Muscle of back (tissue), 11 donors: ENCODE data around the gene EPB41L2. TPM values are rescaled to one million over a fixed set of nuclear protein-coding genes. Genes with fewer than 3 reads are reported as not detected.
"Not testable (repeated sequence)": the region's sequence is repeated elsewhere in the genome, so short reads cannot be mapped to it uniquely, and the experiment has no call there.

Experiments
- DNase-seq, 3 donors: peaks; one replicate each; pipeline versions ENCODE4 v3.0.0 to v3.0.0-alpha.2; 2013
- polyA plus RNA-seq, 10 donors: library from polyadenylated mRNA; unstranded; fragments of 120-200 nt; gene quantifications; one replicate each; pipeline ENCODE4 v1.2.1, GENCODE V29; 2013; ENCODE audit not compliant: insufficient read length in 10 of 10

EPB41L2 gene
- polyA plus RNA-seq, 10 donors: 143 to 283 (median 193) TPM

- DNase-seq: no peak
Observed at GRCh38 chr6:130811932-130812331, 251.1 kb downstream of the EPB41L2 start.

DNA sequence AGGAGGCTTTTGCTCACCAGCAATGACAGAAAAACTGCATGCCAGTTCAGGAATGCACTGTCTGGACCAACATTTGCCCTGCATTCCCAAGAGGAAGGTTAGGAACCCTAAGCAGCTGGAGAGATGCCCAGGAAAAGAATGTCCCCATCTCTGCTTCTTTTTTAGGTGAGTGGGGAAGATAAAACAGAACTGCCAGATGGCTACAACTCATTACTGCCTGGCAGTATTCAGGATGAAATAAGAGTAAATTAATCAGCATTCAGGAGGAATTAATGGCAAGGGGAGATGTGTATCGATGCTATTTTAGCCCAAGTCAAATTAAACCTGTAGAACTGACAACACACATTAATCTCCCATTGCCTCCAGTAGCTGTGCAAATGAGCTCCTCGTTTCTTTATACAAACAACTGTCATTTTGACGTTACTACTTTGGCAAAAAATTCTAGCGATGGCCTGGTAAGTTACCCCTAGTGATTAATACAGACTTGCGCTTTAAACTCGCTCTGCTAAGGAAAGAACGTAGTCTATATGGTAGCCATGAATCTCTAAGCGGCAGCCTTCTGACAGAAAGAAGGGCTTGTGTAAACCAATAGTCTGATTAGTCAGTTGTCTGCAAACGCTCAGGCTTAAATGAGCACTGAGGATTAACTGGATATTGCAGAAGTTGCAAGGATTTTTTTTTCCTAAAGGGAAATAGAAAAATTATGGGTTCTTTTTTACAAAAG, 252.6 kb downstream of the EPB41L2 start:
- DNase-seq: peak in 1 of 3 donors; percentile 19

DNA sequence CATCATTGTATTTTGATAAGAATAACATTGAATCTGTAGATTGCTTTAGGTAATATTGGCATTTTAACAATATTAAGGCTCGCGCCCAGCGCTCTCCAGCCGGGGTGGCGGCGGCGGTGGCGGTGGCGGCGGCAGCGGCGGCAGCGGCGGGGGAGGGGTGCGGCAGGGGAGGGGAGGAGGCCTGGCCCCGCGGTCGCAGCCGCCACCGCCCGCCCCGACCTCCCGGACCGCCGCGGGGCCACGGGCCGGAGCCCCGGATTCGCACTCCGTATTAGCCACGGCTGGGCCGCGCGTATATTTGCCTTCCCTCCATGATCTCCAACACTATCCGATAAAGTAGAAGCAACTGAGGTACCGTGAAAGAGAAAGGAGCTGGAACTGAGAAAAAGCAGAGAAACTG, 261.7 kb downstream of the EPB41L2 start:
- DNase-seq: not testable (repeated sequence)

DNA sequence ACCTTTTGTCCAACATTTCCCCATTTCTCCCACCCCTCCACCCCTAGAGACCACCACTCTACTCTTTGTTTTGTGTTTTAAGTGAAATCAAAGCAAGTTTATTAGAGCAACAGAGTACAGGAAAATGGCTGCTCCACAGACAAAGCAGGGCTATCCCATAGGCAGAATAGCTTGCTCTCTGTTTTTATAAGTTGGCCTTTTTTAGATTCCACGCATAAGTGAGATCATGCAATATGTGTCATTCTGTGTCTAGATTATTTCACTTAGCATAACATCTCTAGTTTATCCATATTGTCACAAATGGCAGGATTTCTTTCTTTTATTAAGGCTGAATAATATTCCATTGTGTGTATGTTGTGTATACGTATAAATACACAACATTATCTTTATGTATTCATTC, 266.0 kb downstream of the EPB41L2 start:
- no peak for DNase-seq

DNA sequence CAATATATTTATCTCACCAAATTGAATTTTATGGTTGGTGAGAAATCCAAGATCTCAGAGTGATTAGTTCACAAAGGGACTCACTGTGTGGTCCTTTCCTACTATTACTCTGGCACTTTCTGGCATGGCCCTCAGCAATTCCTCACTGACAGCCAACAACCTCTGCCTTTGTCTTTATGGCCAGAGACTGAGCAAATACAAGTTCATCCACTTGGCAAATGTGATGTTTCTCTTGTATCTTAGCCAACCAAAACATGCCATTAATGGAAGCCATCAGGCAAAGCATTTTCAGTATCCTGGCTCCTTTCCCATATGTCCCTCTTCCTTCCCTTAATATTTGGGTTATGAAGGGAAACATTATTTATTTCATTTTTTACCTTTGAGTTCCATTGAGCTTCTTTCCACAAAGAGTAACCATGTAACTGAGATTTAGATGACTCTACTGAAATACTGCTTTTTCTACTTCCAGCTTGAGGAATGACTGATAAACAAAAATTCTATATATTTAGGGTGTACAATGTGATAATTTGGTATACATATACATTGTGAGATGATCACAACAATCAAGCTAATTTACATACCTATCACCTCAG, 266.6 kb downstream of the EPB41L2 start:
- peak; percentile 25 to 80 (median 51) for DNase-seq

DNA sequence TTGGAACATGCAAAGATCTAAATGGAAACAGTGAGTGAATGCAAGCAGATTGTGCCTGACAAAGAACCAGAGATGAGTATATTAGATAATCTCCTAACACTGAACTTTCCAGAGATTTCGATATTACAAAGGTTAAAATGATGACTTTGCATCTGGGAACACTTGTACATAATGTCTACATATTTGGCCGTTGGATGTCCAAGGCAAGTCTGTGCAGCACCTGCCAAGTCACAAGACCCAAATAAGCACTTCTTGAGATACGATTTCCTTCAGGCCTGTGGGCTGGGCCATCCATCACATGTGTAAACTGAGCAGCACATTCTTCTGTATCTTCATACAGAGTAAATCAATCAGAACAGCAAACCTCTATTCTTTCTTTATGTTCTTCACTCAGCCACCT, 268.3 kb downstream of the EPB41L2 start:
- peak; percentile 17 to 54 (median 41) for DNase-seq

DNA sequence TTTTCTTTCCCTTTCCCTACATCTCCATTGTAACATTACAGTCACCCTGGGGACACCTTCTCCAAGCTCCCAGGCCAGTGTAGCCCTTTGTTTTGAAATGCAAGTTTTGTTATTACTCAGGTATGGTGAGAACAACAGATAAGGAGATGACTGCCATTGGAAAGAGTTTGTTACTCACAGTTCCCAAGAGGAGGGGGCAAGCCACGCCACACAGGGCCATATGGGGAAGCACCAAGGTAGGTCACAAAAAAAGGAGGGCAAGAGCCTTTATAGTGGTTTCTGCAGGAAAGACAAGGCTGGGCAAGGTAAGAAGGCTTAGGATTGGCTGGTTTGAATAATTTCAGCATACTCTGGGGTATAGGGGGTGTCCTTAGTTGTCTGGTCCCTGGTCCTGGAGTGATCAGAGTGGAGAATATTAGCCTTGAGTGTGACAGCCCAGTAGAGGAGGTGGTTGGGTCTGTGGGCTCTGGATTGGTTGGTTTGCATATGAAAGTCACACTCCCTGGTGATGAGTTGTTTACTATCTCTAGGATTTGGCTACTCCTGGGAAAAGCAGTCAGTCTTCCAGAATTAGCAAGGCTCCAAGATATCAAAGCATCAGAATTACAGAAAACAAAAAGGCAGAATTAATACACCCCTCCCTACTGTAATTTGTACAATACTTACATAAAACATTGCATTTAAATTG, 268.9 kb downstream of the EPB41L2 start:
- DNase-seq: no peak

Other genes with a start within 250 kb of the EPB41L2 start
- gene SMLR1, start 235.8 kb downstream of the EPB41L2 start, polyA plus RNA-seq: under 1 TPM in 6 of 10 donors, not detected in 4; 0.04 to 0.27 (median 0.16) TPM
- 10 to 100 TPM; 10.8 to 18.3 (median 14.0) TPM for gene AKAP7, start 72.2 kb upstream of the EPB41L2 start, polyA plus RNA-seq